UCSD-AML1 (cell line): Measurements from ENCODE around the gene CD27.

ENCODE experiments used
- DNase-seq: peaks from one replicate; lab custom pipeline; 2025; ENCODE audit not compliant: unreplicated experiment; lab: John Stamatoyannopoulos, UW

Gene CD27

DNA sequence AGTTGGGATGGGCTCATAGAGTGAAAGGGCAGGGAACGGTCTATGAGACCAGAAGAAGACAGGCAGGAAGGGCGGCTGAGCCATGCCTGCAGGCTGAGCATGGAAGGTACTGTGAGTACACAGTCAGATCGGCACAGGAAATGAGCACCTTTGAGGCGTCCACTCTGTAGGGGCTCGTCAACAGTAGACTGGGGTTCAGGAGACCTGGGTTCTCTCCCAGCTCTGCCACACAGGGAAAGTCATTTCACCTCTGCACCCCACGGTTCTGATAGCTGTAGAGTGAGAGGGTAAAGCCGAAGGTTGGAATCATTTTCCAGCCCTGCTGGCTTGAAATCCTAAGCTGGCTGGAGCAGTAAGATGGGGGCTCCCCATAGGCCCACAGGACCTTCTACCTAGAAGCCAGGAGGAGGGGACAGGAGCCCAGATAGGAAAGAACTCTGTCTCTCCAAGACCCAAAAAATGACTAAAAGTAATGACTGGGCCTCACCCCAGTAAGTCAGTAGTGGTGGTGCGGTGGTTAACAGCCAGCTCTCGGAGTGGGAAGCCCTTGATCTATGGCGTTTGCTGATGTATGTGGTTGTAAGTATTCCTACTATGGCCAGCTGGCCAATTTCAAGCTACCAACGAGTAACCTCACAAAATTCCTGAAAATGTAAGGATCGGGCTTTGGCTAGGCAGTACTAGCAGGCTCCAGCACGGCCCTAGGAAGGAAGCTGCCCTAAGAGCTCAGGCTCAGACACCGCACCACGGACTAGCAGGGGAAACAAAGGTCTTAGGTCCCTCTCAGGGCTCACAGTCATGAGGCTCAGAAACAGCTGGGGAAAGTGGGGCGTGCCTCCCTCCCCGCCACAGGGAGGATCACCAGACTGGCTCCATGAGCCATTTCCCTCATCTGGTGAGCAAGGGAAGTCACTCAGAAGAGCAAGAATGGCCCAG is 10.3 kb upstream of the CD27 start:
- no peak for DNase-seq

DNA sequence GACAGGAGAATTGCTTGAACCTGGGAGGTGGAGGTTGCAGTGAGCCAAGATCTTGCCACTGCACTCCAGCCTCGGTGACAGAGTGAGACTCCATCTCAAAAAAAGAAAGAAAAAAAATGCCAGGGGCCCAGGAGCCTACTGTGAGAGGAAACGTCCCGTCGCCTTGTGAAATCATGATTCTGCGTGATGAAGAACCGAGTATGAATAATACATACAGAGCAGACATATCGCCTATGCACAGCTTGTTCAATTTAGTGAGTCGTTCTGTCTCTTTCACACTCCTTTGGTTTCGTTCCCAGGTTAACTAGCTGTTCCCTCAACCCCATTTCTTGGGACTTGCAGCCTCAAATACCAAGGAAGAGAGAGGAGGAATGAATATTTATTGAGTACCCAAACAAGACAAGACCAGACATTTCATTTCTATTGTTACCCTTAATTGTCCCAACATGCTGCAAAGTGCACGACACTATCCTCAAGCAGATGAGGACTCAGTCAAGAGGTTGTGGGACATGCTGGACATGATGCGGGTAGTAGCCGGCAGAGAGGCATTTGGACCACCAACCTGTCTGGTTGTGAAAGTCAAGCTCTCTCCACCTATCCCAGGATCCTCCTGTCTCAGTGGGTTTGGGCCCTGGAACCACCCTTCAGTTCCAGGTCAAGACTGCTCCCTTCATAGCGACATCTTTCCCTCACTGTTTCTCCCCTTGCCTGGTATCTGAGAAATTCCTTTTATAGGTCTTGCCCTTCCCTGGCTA is 8.6 kb upstream of the CD27 start:
- DNase-seq, result no peak

DNA sequence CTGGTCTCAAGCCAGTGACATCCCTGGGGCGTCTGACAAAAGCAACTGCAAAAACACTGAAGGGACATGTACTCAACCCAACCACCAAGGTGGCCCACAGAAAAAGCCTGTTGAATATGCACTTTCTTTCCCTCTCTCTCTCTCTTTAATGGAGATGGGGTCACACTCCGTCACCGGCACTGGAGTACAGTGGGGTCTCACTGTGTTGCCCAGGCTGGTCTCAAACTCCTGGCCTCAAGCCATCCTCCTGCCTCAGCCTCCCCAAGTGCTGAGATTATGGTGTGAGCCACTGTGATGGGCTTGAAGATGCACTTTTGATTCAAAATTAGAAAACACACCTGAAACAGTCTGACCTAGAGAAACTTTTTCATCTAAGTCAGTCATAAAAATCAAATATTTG is 7.2 kb upstream of the CD27 start:
- no peak for DNase-seq

DNA sequence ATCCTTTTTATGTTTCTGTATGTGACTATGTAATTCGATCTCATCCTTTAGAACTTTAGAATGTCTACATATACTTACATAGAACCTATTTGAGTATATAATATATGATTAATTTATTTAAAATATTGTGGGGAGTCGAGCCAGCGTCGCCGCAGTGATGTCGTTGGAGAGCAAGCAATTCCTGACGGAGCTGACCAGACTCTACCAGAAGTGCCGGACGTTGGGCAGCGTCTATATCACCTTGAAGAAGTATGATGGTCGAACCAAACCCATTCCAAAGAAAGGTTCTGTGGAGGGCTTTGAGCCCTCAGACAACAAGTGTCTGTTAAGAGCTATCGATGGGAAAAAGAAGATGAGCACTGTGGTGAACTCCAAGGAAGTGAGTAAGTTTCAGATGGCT is 6.4 kb upstream of the CD27 start:
- no peak for DNase-seq

DNA sequence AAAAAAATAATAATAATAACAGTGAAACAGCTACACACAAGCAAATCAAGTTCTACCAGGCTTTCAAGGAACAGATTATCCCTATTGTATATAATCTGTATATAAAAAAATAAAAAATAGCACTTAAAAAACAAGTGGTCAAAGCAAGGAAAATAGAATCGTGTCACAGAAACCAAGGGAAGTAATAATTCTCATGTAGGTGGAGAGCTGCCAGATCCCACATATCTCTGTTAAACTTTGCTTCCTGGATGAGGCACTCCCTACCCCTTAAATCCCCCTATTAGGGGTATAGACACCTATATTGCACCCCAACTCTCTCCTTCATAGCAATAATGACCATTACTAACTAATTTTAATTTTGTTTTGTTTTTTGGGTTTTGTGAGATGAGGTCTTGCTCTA is 4.4 kb upstream of the CD27 start:
- DNase-seq, result no peak

DNA sequence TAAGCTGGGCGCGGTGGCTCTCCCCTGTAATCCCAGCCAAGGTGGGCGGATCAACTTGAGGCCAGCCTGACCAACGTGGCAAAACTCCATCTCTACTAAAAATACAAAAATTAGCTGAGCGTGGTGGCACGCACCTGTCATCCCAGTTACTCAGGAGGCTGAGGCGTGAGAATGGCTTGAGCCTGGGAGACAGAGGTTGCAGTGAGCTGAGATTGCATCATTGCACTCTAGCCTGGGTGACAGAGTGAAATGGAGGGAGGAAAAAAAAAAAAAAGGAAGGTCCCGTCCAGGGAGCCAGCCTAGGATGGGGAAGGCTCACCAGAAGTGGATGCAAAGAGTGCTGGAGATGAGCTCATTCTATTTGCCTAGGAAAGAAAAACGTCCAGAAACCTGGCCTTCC is 1.9 kb upstream of the CD27 start:
- DNase-seq, result no peak

DNA sequence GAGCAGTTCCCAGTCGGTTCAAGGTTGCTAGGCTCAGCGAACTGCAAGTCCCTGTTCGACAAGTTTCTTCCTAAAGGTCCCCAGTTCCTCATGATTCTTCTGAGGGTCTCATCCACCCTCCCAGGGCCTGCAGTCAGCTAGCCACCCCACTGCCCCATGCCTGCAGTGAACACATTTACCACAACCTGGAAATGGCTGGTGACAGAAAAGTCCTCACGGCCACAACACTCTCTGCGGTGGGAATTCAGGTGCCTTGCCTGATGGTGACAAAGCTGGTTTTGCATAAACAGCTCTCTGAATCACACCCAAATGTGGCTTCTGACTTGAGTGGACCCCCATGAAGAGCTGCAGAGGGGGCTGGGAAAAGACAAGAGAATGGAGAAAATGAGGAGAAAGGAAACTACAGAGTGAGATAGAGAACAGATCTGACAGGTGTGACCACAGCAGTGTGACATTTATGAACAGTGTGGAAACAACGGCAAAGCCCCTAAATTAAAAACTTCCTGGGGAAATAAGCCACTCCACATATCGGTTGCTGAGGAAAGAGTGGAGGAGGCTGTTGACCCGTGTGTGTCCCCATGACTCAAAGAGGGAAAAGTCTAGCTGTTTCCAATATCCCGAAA is 1.3 kb upstream of the CD27 start:
- DNase-seq, result no peak

DNA sequence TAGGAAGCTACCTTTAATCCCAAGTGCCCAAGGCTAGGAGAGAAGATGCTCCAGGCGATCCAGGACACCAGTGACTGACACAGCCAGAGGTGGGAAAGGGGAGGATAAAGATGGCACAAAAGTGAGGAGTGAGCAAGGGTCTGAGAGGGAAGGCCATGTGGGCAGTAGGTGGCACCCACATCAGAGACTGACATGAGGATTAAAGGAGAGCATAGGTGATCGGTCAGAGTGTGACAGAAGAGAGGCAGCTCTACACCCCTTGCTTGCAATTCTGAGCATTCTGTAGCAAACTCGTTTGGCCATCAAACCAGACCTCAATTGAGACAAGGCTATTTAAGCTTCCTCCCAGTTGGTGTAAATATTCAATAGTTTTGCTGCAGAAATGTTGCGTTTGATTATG is 724 bp upstream of the CD27 start:
- DNase-seq, result no peak

DNA sequence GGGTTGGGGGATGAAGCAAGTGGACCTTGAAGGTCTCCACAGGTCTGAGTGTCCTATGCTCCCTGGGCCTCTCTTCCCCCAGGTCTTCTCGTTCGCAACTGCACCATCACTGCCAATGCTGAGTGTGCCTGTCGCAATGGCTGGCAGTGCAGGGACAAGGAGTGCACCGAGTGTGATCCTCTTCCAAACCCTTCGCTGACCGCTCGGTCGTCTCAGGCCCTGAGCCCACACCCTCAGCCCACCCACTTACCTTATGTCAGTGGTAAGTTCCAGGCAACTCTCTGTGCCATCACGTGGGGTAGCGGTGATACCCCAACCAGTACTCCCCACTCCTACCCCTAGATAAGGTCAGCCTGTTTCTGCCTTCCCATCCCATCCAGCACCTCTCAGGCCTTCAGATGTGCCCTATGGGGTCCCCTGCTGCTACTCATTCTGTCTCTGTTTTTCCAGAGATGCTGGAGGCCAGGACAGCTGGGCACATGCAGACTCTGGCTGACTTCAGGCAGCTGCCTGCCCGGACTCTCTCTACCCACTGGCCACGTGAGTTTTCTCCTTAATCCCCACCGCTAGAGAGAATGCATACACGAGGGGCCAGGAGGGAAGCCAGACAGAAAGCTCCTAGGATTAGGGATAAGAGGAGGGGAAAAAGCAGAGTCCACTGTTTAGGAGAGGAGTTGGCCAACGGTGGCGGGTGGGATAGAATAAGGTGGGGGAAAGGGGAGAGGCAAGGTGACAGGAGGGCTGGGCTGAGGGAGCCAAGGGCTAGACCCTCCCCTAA is 5.5 kb downstream of the CD27 start:
- no peak for DNase-seq

DNA sequence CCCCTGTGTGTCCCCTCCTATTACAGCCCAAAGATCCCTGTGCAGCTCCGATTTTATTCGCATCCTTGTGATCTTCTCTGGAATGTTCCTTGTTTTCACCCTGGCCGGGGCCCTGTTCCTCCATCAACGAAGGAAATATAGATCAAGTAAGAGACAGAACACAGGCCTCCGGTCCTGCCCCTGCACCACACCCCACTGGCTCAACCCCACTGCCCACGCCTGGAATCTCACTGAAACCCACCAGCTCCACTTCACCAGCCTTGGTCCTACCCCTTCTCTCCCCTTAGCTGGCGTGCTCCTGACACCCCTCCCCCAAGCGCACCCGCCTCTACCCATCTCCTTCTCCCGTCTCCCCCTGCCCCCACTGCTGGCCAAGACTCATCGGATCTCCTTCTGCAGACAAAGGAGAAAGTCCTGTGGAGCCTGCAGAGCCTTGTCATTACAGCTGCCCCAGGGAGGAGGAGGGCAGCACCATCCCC is 6.2 kb downstream of the CD27 start:
- no peak for DNase-seq

DNA sequence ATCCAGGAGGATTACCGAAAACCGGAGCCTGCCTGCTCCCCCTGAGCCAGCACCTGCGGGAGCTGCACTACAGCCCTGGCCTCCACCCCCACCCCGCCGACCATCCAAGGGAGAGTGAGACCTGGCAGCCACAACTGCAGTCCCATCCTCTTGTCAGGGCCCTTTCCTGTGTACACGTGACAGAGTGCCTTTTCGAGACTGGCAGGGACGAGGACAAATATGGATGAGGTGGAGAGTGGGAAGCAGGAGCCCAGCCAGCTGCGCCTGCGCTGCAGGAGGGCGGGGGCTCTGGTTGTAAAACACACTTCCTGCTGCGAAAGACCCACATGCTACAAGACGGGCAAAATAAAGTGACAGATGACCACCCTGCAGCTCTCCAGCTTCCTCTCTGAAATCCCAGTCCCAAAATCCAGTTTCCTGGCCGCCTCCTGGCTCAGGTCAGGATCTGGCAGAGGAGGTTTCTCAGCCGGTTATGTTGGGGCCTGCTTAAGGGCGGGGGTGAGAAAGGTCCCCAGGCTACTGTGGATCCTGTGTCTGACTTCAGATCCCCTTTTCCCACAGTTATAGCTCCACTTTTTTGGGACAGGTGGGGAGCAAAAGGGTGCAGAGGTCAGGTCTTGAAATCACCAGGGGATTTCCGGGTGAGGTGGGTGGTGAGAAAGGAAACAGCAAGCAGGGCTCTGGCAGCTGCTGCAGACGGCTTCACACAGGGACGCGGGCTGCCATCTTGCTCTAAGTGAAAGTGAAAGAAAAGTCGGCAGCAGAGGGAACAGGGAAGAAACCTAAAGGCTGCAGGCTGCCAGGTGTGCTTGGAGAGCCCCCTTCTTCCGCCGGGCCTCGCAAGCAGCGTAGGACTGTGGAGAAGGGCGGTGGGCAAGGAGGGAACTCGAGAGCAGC is 6.8 kb downstream of the CD27 start, which contains the start of gene TAPBPL:
TSS of gene TAPBPL (plus strand) at position 695 of the 897 bp plus-strand sequence. CDS start 207 bp downstream, outside the sequence.
- DNase-seq, result peak; percentile 81

DNA sequence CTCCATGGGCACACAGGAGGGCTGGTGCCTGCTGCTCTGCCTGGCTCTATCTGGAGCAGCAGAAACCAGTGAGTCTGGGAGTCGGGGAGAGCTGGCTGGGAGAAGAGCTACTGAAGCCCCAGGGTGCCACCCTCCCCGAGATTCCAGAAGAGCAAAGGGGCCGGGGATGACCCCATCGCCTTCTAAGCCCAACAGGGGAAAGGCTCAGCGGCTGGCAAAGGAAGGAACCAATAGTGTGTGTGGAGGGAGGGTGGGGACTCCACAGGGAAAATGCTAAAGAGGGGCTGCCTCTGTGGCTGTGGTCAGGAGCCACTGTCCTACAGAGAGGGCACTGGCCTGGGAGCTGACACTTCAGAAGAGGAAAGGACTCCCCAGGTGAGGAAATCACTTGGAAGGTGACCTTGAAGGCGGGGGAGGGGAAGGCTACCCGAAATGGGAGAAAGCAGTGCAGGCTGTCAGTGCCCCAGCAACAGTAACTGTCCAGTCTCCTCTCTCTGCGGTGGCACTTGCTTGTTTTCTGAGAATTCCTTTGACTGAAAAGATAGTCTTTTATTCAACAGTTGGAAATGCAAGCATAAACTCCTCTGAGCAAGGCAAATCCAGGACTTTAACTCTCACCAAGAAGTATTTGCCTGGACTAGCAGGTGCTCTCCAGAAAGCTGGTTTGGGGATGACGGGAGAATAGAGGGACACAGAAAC is 7.6 kb downstream of the CD27 start:
- peak; percentile 62 for DNase-seq

DNA sequence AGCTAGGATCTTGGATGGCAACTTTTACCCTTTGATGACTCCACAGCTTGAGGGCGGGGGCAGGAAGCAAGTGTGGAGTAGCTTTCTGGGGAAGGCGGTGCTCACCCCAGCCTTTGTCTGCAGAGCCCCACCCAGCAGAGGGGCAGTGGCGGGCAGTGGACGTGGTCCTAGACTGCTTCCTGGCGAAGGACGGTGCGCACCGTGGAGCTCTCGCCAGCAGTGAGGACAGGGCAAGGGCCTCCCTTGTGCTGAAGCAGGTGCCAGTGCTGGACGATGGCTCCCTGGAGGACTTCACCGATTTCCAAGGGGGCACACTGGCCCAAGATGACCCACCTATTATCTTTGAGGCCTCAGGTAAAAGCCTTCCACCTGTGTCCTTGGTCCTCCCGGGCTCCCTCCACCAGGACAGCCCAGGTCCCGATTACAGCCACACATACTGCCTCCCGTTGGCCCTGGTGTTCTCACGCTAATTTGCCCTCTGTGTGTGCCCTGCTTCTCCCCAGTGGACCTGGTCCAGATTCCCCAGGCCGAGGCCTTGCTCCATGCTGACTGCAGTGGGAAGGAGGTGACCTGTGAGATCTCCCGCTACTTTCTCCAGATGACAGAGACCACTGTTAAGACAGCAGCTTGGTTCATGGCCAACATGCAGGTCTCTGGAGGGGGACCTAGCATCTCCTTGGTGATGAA is 8.3 kb downstream of the CD27 start:
- no peak for DNase-seq

DNA sequence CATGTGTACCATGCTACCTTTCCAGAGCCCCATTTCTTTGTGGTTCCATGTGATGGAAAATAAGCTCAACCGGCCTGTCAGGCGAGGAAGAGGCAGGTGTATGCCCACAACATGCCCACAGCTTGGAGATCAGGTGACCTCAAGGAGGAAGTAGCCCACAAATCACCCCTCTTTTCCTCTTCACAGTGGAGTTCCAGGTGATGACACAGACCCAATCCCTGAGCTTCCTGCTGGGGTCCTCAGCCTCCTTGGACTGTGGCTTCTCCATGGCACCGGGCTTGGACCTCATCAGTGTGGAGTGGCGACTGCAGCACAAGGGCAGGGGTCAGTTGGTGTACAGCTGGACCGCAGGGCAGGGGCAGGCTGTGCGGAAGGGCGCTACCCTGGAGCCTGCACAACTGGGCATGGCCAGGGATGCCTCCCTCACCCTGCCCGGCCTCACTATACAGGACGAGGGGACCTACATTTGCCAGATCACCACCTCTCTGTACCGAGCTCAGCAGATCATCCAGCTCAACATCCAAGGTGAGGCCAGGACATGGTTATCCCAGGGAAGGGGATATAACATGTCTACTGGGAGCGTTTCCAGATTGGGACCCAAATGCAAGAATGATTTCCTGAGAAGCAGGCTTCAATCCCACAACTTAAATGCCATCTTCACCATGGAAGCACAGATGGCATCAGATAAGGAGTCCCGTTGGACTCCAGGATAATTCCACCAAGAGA is 12.6 kb downstream of the CD27 start:
- no peak for DNase-seq

DNA sequence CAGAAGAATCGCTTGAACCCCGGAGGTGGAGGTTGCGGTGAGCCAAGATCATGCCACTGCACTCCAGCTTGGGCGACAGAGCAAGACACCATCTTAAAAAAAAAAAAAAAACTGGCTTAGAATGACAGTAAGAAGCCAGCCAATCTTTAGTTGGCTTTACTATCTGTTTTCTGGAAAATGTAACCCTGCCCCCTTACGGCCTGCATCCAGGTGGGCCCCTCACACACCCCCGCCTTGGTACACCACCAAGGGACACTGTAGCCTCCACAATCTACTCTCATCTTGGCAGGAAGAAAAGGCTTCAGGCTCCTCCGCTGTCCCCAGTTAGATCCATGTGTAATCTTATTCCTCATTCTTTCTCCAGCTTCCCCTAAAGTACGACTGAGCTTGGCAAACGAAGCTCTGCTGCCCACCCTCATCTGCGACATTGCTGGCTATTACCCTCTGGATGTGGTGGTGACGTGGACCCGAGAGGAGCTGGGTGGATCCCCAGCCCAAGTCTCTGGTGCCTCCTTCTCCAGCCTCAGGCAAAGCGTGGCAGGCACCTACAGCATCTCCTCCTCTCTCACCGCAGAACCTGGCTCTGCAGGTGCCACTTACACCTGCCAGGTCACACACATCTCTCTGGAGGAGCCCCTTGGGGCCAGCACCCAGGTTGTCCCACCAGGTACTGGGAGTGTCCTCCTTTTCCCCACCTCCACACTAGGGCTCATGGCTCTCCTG is 13.7 kb downstream of the CD27 start:
- no peak for DNase-seq

DNA sequence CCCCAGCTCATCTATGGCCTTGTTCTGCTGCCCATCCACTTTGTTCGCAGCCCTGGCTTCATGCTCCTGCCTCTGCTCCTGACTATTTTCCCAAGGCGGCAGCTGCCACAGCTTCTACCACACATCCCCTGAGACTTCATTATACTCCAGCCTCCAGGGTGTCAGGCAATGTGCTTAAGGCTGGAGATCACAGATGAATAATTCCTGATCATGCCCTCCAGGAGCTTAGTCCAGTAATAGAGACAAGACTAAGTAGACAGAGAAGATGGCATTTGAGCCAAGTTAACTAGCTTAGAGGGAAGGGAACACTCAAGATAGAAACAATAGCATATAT is 14.2 kb downstream of the CD27 start:
- DNase-seq, result no peak

DNA sequence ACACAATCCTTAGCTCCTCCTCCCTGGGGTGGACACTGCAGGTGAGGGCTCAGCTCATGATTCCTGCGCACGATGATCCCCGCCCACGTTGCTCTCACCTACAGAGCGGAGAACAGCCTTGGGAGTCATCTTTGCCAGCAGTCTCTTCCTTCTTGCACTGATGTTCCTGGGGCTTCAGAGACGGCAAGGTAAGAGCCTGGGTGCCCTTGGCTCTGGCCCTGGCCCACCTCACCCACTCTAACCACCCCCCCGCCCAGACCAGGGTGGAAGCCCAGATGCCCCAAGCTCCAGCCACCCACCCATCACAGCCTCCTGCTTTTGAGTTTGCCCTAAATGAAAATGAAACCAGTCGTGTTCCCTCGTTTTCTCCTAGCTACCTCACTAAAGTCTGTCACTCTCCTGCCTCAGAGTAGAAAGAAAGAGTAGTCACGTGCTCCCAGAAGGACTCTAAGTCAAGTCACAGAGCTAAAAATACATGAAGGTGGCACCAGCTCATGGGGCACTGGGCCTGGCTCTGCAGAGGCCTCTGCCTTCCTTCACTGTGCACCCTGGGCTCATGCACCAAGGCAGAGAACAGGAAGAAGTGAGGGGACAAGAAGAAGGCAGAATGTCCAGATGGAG is 16.1 kb downstream of the CD27 start:
- DNase-seq, result no peak
